Calu3 (cell line): Measurements from ENCODE around the gene PNPLA1. TPM values are rescaled to one million over a fixed set of nuclear protein-coding genes. Genes with fewer than 3 reads are reported as not detected.

ENCODE experiments used
- BruUV-seq: library from RNA; stranded (reverse); fragments of 400-500 nt; replicated peaks from 2 replicates; lab custom pipeline; 2021; lab: Mats Ljungman, UMichigan
- CTCF ChIA-PET: fragments of 300-600 bp; sonication (Branson Sonifier 250); formaldehyde crosslinking; loops from one replicate; lab custom pipeline; 2022; ENCODE audit warnings: antibody characterized with exemption; lab: Charles Lee
- DNase-seq: peaks from one replicate; pipeline ENCODE4 v3.0.0; 2022
- H3K27ac Mint-ChIP-seq: one replicate; pipeline ENCODE4 v1.8.0; 2022; ENCODE audit warnings: mixed read lengths; ENCODE audit not compliant: unreplicated experiment
- H3K27me3 Mint-ChIP-seq: one replicate; pipeline ENCODE4 v1.8.0; 2022; ENCODE audit warnings: mixed read lengths; ENCODE audit not compliant: unreplicated experiment
- H3K36me3 Mint-ChIP-seq: one replicate; pipeline ENCODE4 v1.8.0; 2022; ENCODE audit warnings: mild to moderate bottlenecking, moderate library complexity, mixed read lengths; ENCODE audit not compliant: insufficient read depth, unreplicated experiment
- H3K4me1 Mint-ChIP-seq: one replicate; pipeline ENCODE4 v1.8.0; 2022; ENCODE audit warnings: mild to moderate bottlenecking, low read depth, mixed read lengths; ENCODE audit not compliant: unreplicated experiment
- H3K4me3 Mint-ChIP-seq: one replicate; pipeline ENCODE4 v1.8.0; 2022; ENCODE audit warnings: mild to moderate bottlenecking, low read depth, moderate library complexity, mixed read lengths; ENCODE audit not compliant: unreplicated experiment
- H3K9me3 Mint-ChIP-seq: one replicate; pipeline ENCODE4 v1.8.0; 2022; ENCODE audit warnings: low read depth, mixed read lengths; ENCODE audit not compliant: unreplicated experiment
- CTCF ChIP-seq: fragments of 200-600 bp; IDR thresholded peaks from one replicate; pipeline ENCODE4 v1.8.0; 2022; ENCODE audit warnings: antibody characterized with exemption; ENCODE audit not compliant: unreplicated experiment
- intact Hi-C: fragments of 100-400 bp; cut with micrococcal nuclease; formaldehyde crosslinking; loops from one replicate; pipeline ENCODE4 v1.10.0; 2022; ENCODE audit not compliant: unreplicated experiment
- total RNA-seq: library from RNA; stranded (reverse); gene quantifications from 2 replicates; pipeline ENCODE4 v1.2.3, GENCODE V29; 2022

The PNPLA1 gene
- total RNA-seq, 1 experiment from 2014 or later = 0.19 TPM

- BruUV-seq = no TSS peak
- peaks cover 2% of the 10 kb centered on the region for H3K36me3 Mint-ChIP-seq
- H3K9me3 Mint-ChIP-seq = no peaks in the 10 kb centered on the region
- no peaks in the 10 kb centered on the region for H3K27me3 Mint-ChIP-seq
- H3K27ac Mint-ChIP-seq = no peak overlapping the region
- intact Hi-C loops = no loop called here
- peaks cover 16% of the 10 kb centered on the region for H3K4me1 Mint-ChIP-seq
- TF ChIP-seq CTCF = no peak
- no peak for DNase-seq
- no peak overlapping the region for H3K4me3 Mint-ChIP-seq
- CTCF ChIA-PET = no interaction called here
Observed at GRCh38 chr6:36345681-36346466, 76.0 kb downstream of the PNPLA1 start.

GRCh38 chr6:36346486-36347273, 76.8 kb downstream of the PNPLA1 start:
- TF ChIP-seq CTCF = no peak
- Mint-ChIP-seq H3K27ac (no peak overlapping the region), H3K36me3 (no peaks in the 10 kb centered on the region), H3K9me3 (no peaks in the 10 kb centered on the region), H3K4me1 (peaks cover 21% of the 10 kb centered on the region), H3K27me3 (no peaks in the 10 kb centered on the region), H3K4me3 (no peak overlapping the region)
- intact Hi-C loops = no loop called here
- BruUV-seq = no TSS peak
- DNase-seq = no peak
- CTCF ChIA-PET = no interaction called here

GRCh38 chr6:36347621-36348020, 77.8 kb downstream of the PNPLA1 start:
- Mint-ChIP-seq H3K36me3 (no peaks in the 10 kb centered on the region), H3K4me1 (peaks cover 24% of the 10 kb centered on the region), H3K9me3 (no peaks in the 10 kb centered on the region), H3K4me3 (no peak overlapping the region), H3K27ac (no peak overlapping the region), H3K27me3 (no peaks in the 10 kb centered on the region)
- BruUV-seq = no TSS peak
- no peak for TF ChIP-seq CTCF
- no peak for DNase-seq
- CTCF ChIA-PET = no interaction called here
- intact Hi-C loops = no loop called here

- H3K27ac Mint-ChIP-seq = no peak overlapping the region
- H3K27me3 Mint-ChIP-seq = no peaks in the 10 kb centered on the region
- no peak overlapping the region for H3K4me3 Mint-ChIP-seq
- no peaks in the 10 kb centered on the region for H3K9me3 Mint-ChIP-seq
- TF ChIP-seq CTCF = no peak
- H3K36me3 Mint-ChIP-seq = no peaks in the 10 kb centered on the region
- intact Hi-C loops = no loop called here
- no TSS peak for BruUV-seq
- H3K4me1 Mint-ChIP-seq = peaks cover 24% of the 10 kb centered on the region
- CTCF ChIA-PET = no interaction called here
- DNase-seq = no peak
Observed at GRCh38 chr6:36349240-36349639, 79.4 kb downstream of the PNPLA1 start.
